ENCODE results near the gene DLGAP1. TPM values are rescaled to one million over a fixed set of nuclear protein-coding genes. Genes with fewer than 3 reads are reported as not detected.
A peak's percentile ranks its signal among the peaks of the same experiment; 100 is the strongest.

The DLGAP1 gene
- total and polyA plus RNA-seq, 2 of the 13 experiments (the other 11 are each of a cell fraction or from before 2014, with no cell fraction given) = 0.01 TPM; not detected in 1

DNA sequence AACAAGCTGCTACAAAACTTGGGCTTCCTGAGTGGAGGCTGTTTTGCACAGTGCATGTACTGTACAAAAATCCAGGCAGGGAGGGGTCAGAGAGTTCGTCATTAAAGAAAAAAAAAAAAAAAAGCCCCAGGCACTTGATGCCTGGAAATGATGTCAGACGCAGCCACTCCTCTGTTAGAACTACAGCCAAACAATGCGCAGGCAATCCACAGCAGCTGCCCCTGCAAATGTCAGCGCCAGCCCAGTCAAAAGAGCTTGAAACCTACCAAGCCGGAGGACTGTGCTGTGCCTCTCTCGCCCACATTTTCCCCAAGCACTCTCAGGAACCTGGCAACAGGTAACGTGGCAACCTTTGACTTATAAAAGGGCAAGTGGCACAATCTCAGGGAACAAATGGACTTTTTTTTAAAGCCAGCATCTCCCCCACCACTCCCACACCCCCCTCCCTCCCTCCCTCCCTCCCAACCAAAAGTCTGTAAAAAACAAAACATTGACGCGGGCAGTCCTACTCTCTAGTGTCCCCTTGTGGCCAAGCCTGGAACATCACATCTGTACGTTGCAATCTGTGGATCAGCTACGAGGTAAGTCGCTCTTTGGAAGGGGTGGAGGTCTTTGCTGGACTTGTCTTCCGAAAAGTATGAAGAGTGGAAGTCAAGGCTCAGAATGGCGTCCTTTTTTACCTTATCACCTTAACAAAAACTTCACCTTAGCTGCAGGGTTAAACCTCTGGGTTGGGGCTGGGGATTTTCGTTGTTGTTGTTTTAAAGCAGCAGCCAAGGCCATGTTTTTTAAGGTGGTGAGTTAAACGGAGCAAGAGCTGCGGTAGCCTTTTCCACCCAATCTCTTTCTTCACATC is 861.0 kb downstream of the DLGAP1 start (continued):
- TF ChIP-seq ZKSCAN1 (IDR thresholded peaks at IDR 0.05; ENCODE audit: low read length) (no peak), HDAC6 (IDR thresholded peaks at IDR 0.05; ENCODE audit: low read depth, low read length) (no peak), NCOA2 (CRISPR knock-in tag; IDR thresholded peaks at IDR 0.05) (peak; percentile 57; the same call in 1 of the 2 replicates), ZBTB7B (CRISPR knock-in tag; IDR thresholded peaks at IDR 0.05) (no peak), SOX6 (IDR thresholded peaks at IDR 0.05) (no peak), SOX6 (CRISPR knock-in tag; IDR thresholded peaks at IDR 0.05) (peak; percentile 86), ZSCAN30 (CRISPR knock-in tag; IDR thresholded peaks at IDR 0.05) (0 out of 2 replicates have a peak, but pooled peaks have one; percentile 43), ZNF672 (CRISPR knock-in tag; IDR thresholded peaks at IDR 0.05) (no peak), ZEB1 (IDR thresholded peaks at IDR 0.05; ENCODE audit: insufficient replicate concordance, low read depth) (no peak)
- TF ChIP-seq, protein P1, sequence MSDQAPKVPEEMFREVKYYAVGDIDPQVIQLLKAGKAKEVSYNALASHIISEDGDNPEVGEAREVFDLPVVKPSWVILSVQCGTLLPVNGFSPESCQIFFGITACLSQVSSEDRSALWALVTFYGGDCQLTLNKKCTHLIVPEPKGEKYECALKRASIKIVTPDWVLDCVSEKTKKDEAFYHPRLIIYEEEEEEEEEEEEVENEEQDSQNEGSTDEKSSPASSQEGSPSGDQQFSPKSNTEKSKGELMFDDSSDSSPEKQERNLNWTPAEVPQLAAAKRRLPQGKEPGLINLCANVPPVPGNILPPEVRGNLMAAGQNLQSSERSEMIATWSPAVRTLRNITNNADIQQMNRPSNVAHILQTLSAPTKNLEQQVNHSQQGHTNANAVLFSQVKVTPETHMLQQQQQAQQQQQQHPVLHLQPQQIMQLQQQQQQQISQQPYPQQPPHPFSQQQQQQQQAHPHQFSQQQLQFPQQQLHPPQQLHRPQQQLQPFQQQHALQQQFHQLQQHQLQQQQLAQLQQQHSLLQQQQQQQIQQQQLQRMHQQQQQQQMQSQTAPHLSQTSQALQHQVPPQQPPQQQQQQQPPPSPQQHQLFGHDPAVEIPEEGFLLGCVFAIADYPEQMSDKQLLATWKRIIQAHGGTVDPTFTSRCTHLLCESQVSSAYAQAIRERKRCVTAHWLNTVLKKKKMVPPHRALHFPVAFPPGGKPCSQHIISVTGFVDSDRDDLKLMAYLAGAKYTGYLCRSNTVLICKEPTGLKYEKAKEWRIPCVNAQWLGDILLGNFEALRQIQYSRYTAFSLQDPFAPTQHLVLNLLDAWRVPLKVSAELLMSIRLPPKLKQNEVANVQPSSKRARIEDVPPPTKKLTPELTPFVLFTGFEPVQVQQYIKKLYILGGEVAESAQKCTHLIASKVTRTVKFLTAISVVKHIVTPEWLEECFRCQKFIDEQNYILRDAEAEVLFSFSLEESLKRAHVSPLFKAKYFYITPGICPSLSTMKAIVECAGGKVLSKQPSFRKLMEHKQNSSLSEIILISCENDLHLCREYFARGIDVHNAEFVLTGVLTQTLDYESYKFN (CRISPR knock-in tag; conservative IDR thresholded peaks at IDR 0.05) = no peak; the same call in 1 of the 2 replicates
- TF ChIP-seq, protein P2, sequence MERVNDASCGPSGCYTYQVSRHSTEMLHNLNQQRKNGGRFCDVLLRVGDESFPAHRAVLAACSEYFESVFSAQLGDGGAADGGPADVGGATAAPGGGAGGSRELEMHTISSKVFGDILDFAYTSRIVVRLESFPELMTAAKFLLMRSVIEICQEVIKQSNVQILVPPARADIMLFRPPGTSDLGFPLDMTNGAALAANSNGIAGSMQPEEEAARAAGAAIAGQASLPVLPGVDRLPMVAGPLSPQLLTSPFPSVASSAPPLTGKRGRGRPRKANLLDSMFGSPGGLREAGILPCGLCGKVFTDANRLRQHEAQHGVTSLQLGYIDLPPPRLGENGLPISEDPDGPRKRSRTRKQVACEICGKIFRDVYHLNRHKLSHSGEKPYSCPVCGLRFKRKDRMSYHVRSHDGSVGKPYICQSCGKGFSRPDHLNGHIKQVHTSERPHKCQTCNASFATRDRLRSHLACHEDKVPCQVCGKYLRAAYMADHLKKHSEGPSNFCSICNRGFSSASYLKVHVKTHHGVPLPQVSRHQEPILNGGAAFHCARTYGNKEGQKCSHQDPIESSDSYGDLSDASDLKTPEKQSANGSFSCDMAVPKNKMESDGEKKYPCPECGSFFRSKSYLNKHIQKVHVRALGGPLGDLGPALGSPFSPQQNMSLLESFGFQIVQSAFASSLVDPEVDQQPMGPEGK (CRISPR knock-in tag; IDR thresholded peaks at IDR 0.05) = peak; percentile 89
- TF ChIP-seq, protein P3, sequence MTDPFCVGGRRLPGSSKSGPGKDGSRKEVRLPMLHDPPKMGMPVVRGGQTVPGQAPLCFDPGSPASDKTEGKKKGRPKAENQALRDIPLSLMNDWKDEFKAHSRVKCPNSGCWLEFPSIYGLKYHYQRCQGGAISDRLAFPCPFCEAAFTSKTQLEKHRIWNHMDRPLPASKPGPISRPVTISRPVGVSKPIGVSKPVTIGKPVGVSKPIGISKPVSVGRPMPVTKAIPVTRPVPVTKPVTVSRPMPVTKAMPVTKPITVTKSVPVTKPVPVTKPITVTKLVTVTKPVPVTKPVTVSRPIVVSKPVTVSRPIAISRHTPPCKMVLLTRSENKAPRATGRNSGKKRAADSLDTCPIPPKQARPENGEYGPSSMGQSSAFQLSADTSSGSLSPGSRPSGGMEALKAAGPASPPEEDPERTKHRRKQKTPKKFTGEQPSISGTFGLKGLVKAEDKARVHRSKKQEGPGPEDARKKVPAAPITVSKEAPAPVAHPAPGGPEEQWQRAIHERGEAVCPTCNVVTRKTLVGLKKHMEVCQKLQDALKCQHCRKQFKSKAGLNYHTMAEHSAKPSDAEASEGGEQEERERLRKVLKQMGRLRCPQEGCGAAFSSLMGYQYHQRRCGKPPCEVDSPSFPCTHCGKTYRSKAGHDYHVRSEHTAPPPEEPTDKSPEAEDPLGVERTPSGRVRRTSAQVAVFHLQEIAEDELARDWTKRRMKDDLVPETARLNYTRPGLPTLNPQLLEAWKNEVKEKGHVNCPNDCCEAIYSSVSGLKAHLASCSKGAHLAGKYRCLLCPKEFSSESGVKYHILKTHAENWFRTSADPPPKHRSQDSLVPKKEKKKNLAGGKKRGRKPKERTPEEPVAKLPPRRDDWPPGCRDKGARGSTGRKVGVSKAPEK (CRISPR knock-in tag; IDR thresholded peaks at IDR 0.05; ENCODE audit: borderline replicate concordance) = no peak
- TF ChIP-seq, protein P4, sequence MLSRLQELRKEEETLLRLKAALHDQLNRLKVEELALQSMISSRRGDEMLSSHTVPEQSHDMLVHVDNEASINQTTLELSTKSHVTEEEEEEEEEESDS (CRISPR knock-in tag; IDR thresholded peaks at IDR 0.05; ENCODE audit: borderline replicate concordance) = no peak
- TF ChIP-seq, protein P5, sequence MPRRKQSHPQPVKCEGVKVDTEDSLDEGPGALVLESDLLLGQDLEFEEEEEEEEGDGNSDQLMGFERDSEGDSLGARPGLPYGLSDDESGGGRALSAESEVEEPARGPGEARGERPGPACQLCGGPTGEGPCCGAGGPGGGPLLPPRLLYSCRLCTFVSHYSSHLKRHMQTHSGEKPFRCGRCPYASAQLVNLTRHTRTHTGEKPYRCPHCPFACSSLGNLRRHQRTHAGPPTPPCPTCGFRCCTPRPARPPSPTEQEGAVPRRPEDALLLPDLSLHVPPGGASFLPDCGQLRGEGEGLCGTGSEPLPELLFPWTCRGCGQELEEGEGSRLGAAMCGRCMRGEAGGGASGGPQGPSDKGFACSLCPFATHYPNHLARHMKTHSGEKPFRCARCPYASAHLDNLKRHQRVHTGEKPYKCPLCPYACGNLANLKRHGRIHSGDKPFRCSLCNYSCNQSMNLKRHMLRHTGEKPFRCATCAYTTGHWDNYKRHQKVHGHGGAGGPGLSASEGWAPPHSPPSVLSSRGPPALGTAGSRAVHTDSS (CRISPR knock-in tag; conservative IDR thresholded peaks at IDR 0.05) = no peak
- TF ChIP-seq, protein P6, sequence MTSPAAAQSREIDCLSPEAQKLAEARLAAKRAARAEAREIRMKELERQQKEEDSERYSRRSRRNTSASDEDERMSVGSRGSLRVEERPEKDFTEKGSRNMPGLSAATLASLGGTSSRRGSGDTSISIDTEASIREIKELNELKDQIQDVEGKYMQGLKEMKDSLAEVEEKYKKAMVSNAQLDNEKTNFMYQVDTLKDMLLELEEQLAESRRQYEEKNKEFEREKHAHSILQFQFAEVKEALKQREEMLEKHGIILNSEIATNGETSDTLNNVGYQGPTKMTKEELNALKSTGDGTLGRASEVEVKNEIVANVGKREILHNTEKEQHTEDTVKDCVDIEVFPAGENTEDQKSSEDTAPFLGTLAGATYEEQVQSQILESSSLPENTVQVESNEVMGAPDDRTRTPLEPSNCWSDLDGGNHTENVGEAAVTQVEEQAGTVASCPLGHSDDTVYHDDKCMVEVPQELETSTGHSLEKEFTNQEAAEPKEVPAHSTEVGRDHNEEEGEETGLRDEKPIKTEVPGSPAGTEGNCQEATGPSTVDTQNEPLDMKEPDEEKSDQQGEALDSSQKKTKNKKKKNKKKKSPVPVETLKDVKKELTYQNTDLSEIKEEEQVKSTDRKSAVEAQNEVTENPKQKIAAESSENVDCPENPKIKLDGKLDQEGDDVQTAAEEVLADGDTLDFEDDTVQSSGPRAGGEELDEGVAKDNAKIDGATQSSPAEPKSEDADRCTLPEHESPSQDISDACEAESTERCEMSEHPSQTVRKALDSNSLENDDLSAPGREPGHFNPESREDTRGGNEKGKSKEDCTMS (CRISPR knock-in tag; conservative IDR thresholded peaks at IDR 0.05) = no peak

Data from HepG2 (cell line).